Urinary bladder (tissue), 4 donors: ENCODE measurements around the gene ERBB4. TPM values are rescaled to one million over a fixed set of nuclear protein-coding genes. Genes with fewer than 3 reads are reported as not detected.
A peak's percentile ranks its signal among the peaks of the same experiment; 100 is the strongest.

Experiments
- DNase-seq: peaks from one replicate; pipeline ENCODE4 v3.0.0-alpha.2; 2015; ENCODE audit errors: extremely low spot score
- H3K27ac ChIP-seq: one replicate; pipeline ENCODE4 v1.5.1; 2013; ENCODE audit warnings: low read depth, mild to moderate bottlenecking, moderate library complexity
- H3K36me3 ChIP-seq: one replicate; pipeline ENCODE4 v1.6.1; 2013; ENCODE audit warnings: mild to moderate bottlenecking, moderate library complexity; ENCODE audit not compliant: insufficient read depth
- H3K4me1 ChIP-seq: one replicate; pipeline ENCODE4 v1.6.1; 2013; ENCODE audit warnings: mild to moderate bottlenecking, moderate library complexity; ENCODE audit not compliant: insufficient read depth
- H3K4me3 ChIP-seq: one replicate; pipeline ENCODE4 v1.5.1; 2013; ENCODE audit warnings: low read depth, low read length
- WGBS: extraction: QIAGEN DNeasy Blood & Tissue Kit; methylation state at CpG from one replicate; pipeline ENCODE4 v1.1.7; 2013; 5-methylcytosine and 5-hydroxymethylcytosine counted together
- polyA plus RNA-seq: library from polyadenylated mRNA; stranded (reverse); fragments of 200-250 nt; gene quantifications from one replicate; pipeline ENCODE4 v1.2.3, GENCODE V29; 2013
- total RNA-seq: library from RNA; depleted of rRNA; stranded (reverse); fragments of >200 nt; gene quantifications from one replicate; pipeline ENCODE4 v1.2.3, GENCODE V29; 2014
- donor health status: healthy with polysubstance abuse.
- donor health status: healthy.

ERBB4 gene
- total and polyA plus RNA-seq, 2 donors: 0.13 to 3.2 TPM

DNA sequence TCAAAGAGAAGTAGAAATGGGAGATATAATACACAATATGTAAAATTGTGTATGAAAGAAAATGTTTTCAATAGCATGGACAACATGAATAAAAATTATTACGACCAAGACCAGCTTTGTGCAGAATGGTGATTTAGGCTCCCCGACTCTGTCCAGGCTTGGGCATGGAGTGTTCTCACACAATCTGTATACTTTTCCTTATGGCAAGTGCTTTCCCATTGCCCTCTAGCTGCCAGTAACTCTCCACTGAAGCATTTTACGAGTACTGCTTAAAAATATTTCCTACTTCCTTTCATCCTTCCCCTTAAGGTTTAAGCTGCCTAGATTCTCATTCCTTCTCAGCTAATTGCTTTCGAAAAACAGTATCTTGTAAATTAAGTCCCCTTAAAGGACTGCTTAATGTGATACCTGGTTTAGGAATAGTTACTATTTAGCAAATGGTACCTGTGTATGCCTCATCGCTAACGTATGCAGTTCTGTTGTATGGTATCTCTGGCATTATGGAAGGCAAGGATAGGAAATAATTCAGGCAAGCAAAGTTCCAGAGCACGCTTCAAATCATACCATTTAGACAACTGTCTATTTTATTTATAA is 714.6 kb downstream of the ERBB4 start:
- Histone ChIP-seq H3K4me1 (no peaks in the 10 kb centered on the region), H3K36me3 (no peaks in the 10 kb centered on the region), H3K4me3 (no peak overlapping the region), H3K27ac (no peak overlapping the region)
- DNase-seq: no peak
- WGBS: 64% methylated on average over 7 of the region's 7 CpGs

- Histone ChIP-seq H3K36me3 (no peaks in the 10 kb centered on the region), H3K27ac (no peak overlapping the region), H3K4me1 (no peaks in the 10 kb centered on the region), H3K4me3 (no peak overlapping the region)
- DNase-seq: no peak
- WGBS: 70% methylated on average over 3 of the region's 3 CpGs
Measured at GRCh38 chr2:211822686-211823335, 715.8 kb downstream of the ERBB4 start.

DNA sequence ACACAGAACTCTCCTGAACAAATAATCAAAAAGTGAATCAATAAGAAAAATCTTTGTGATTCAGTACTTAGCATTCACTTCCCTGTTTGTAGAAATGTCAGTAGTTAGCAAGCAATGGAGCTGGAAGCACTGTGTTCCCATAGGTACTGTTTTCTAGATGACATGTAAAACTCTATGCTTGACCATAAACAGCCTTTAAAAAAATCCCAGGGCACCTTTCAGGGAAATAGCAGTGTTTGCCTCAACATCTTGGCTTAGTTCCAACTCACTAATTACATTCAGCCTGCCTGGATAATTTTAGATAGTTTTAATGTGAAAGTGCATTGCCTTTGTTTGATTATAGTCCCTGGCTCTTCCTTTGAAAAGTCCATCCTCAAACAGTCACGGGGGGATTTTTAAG is 721.8 kb downstream of the ERBB4 start:
- no peaks in the 10 kb centered on the region for H3K36me3 ChIP-seq
- WGBS: 42% methylated on average over 1 of the region's 1 CpG
- no peak for DNase-seq
- no peak overlapping the region for H3K4me3 ChIP-seq
- no peak overlapping the region for H3K27ac ChIP-seq
- H3K4me1 ChIP-seq: no peaks in the 10 kb centered on the region

GRCh38 chr2:211812587-211812986 is 726.0 kb downstream of the ERBB4 start:
- WGBS: 59% methylated on average over 4 of the region's 4 CpGs
- DNase-seq: no peak
- Histone ChIP-seq H3K36me3 (no peaks in the 10 kb centered on the region), H3K27ac (no peak overlapping the region), H3K4me1 (no peaks in the 10 kb centered on the region), H3K4me3 (no peak overlapping the region)

GRCh38 chr2:211802666-211803065 is 735.9 kb downstream of the ERBB4 start:
- no peak for DNase-seq
- Histone ChIP-seq H3K27ac (no peak overlapping the region), H3K4me3 (no peak overlapping the region), H3K36me3 (no peaks in the 10 kb centered on the region), H3K4me1 (no peaks in the 10 kb centered on the region)
- WGBS: 73% methylated on average over 4 of the region's 4 CpGs

- Histone ChIP-seq H3K27ac (no peak overlapping the region), H3K36me3 (no peaks in the 10 kb centered on the region), H3K4me3 (no peak overlapping the region), H3K4me1 (no peaks in the 10 kb centered on the region)
- WGBS: 81% methylated on average over 1 of the region's 1 CpG
- DNase-seq: no peak
Measured at GRCh38 chr2:211800001-211800400, 738.6 kb downstream of the ERBB4 start.

GRCh38 chr2:211798868-211799267 is 739.7 kb downstream of the ERBB4 start:
- WGBS: 81% methylated on average over 1 of the region's 1 CpG
- no peaks in the 10 kb centered on the region for H3K36me3 ChIP-seq
- H3K4me1 ChIP-seq: no peaks in the 10 kb centered on the region
- H3K4me3 ChIP-seq: no peak overlapping the region
- no peak for DNase-seq
- no peak overlapping the region for H3K27ac ChIP-seq

DNA sequence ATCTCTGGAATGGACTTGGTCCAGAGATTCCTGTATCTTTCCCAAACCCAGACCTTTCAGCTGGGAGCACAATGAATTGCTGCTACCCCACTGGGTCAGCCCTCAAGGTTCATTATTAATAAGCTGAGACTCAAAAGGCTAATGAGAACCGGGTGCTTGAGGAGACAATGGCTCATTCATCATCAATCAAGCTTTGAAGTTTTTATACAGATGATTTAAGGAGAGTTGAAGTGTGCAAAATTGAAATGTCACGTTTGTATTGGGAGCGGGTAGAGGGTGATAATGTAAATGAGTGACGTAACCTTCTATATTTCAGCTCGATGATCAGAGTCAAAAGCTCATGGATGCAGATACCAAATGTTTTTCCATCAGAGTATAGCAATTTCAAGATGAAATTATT is 744.9 kb downstream of the ERBB4 start:
- no peaks in the 10 kb centered on the region for H3K4me1 ChIP-seq
- 70% methylated on average over 5 of the region's 5 CpGs for WGBS
- no peak overlapping the region for H3K27ac ChIP-seq
- H3K36me3 ChIP-seq: no peaks in the 10 kb centered on the region
- DNase-seq: no peak
- no peak overlapping the region for H3K4me3 ChIP-seq

- no peaks in the 10 kb centered on the region for H3K4me1 ChIP-seq
- 58% methylated on average over 4 of the region's 4 CpGs for WGBS
- DNase-seq: no peak
- H3K36me3 ChIP-seq: no peaks in the 10 kb centered on the region
- H3K27ac ChIP-seq: no peak overlapping the region
- H3K4me3 ChIP-seq: no peak overlapping the region
Measured at GRCh38 chr2:211789982-211790381, 748.6 kb downstream of the ERBB4 start.

DNA sequence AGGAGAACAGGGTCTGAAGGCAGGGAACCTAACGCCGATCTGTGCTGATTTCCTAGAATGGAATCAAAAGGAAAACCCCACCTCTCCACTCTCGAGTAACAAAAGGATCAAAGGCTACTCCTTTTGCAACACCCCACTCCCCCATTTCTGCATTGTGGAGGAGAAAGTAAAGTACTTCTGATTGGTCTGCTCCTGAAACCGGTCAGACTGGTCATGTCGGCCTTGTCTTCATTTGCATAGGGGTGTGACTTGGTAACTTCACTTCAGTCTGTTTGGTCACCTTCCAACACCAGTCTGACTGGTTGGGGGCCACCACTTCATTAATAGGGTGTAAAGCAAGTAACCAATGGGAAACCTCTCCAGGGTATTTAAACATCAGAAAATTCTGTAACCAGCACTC is 771.9 kb downstream of the ERBB4 start:
- DNase-seq: peak; percentile 63
- Histone ChIP-seq H3K4me1 (no peaks in the 10 kb centered on the region), H3K27ac (no peak overlapping the region), H3K4me3 (no peak overlapping the region), H3K36me3 (no peaks in the 10 kb centered on the region)
- 40% methylated on average over 5 of the region's 5 CpGs for WGBS

DNA sequence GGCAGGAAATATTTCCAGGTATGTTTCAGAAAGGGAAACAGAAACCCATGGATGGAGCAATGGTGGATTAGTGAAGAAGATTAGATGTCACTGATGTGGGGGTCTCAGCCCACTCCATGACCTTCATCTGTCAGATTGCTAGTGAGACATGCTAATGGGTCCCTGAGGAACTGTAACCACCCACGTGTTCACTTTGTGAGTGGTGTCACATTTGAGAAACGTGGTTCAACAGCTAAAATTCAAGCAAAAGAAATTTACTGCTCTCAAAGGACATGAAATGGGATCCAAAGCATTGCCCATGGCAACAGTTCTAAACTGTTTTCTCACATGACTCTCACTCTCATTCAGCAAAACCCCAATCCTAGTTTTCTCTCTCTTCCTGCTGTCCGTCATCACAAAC is 776.1 kb downstream of the ERBB4 start:
- DNase-seq: no peak
- no peak overlapping the region for H3K4me3 ChIP-seq
- no peaks in the 10 kb centered on the region for H3K4me1 ChIP-seq
- 52% methylated on average over 3 of the region's 3 CpGs for WGBS
- H3K27ac ChIP-seq: no peak overlapping the region
- no peaks in the 10 kb centered on the region for H3K36me3 ChIP-seq

DNA sequence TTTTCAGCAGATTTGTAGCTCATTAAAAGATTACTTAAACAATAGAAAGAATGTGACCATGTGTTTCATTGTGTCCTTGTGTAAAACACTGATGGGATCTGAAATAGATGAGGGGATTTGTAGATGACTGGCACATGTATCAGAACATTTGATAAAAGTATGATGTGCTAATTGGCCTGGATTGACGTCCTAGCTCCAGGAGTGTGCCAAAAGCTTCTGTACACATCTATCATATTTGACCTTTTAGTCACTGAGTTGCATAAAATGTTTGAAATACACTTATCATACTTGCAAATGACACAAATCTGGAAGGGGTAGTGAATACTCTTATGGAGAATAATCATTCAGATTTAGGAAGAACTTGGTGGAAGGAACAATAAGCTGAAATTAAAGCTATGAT is 778.5 kb downstream of the ERBB4 start:
- Histone ChIP-seq H3K4me3 (no peak overlapping the region), H3K4me1 (no peaks in the 10 kb centered on the region), H3K27ac (no peak overlapping the region), H3K36me3 (no peaks in the 10 kb centered on the region)
- DNase-seq: no peak
- 41% methylated on average over 1 of the region's 1 CpG for whole genome bisulfite sequencing

DNA sequence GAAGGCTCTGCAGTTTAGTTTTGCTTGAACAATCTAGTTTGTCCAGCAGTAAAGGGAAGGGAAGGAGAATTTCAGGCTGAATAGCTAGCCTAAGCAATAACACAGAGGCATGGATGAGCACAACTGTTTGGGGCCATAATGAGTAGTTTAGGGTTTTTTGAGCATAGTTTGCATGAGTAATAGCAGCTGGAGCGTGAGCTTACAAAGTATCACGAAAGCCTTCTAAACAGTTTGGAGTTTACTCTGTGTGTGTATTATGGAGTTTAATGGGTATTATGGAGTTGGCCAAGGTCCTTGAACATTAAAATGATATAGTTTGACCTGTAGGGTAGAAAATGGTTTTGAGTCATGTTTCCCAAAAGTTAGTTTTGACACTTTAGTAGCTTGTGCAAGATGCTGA is 782.3 kb downstream of the ERBB4 start:
- no peak for DNase-seq
- Histone ChIP-seq H3K4me3 (no peak overlapping the region), H3K36me3 (no peaks in the 10 kb centered on the region), H3K27ac (no peak overlapping the region), H3K4me1 (no peaks in the 10 kb centered on the region)
- WGBS: 60% methylated on average over 2 of the region's 2 CpGs

GRCh38 chr2:211755187-211755586 is 783.4 kb downstream of the ERBB4 start:
- WGBS: 95% methylated on average over 8 of the region's 8 CpGs
- DNase-seq: no peak
- H3K4me3 ChIP-seq: no peak overlapping the region
- H3K27ac ChIP-seq: no peak overlapping the region
- H3K36me3 ChIP-seq: no peaks in the 10 kb centered on the region
- H3K4me1 ChIP-seq: no peaks in the 10 kb centered on the region
